Stimulated activated CD8-positive, alpha-beta memory T cell treated with anti-CD3 and anti-CD28 coated beads, Interleukin-4, amount 100 ng/mL, for 1 hour (primary cell): ENCODE measurements around the gene GOLGA6A.

Source experiments
- DNase-seq, 2 donors: peaks; one replicate each; pipeline ENCODE4 v3.0.0-alpha.2; 2020; ENCODE audit warnings: low read depth in 2 of 2, low spot score in 1 of 2

GOLGA6A gene

DNA sequence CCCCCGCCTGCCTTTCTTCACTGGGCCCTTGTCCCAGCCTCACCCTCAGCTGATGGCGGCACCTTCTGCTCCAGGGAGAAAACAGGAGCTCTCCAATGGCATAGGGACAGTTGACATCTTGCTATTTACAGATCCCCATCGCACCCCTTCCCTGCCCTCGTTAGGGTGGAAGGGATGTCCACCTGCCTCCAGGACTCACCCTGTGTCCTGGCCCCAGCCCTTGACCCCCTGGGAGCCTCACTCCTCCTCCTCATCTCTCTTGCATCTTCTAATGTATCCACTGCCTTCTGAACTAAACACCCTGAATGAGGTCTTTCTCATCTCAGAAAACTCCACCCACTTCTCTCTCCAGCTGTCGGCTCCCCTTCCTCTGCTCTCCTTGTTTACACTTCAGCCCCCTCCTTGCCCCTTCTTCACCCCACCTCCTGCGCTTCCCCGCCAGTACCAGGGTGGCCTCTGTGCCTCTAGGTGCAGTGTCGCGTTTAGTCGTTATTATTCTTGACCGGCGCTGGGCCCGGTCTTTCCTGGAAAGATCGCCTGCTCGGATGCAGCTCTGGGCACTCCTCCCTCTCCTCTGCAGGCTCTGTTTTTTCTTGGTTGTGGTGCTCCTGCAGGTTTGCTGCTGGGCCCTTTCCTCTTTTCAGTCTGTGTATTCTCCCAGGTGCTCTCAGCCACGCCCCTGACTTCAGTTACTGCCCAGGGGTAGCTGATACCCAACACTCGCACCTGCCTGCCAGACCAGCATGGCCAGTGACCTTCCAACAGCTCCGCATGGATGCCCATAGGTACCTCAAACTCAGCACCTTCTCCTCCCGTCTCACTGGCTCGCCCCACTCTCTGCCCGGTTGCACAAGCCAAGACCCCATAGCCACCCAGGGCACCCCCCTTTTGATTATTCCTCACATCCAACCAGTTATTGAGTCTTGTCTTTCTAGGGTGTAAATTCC is 44.9 kb downstream of the GOLGA6A start:
- no peak for DNase-seq

DNA sequence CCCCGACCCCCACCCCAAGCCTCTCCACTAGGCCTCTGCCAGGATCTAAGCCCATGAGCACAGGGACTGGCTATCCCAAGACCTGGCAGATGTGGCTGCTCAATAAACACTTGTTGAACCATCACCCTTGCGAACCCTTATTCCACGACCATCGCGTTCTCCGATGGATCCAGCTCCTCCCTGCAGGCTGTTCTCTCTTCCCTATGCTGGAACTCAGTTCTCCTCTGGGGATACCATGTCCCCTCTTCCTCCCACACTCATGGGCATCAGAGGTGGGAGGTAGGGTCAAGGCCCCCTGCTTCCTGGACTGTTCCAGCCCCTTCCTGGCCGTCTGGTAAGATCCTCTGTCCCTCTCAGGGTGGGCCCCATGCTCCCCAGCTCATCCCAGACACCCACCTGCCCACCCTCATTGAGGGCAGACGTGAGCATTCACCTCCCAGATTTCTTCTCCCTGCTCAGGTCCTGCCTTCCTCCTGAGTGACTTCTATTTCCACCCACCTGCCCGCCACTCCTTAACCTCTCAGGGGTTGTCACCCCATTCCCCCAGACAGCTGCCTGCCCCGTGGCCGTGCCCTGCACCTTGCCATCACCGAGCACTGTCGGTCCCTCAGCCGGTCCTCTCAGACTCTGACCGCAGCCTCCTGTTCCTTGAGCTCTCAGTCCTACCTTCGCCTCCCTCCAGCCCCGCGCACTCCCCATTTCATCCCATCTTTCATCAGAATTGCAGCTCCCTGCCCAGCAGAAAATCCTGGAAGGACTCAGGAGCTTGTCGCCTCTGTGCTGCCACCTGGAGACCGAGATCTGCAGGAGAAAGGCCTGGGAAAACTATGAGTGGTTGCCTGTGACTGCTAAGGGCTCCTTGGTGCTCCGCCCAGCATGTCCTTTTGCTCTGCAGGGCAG is 45.8 kb downstream of the GOLGA6A start:
- no peak for DNase-seq

DNA sequence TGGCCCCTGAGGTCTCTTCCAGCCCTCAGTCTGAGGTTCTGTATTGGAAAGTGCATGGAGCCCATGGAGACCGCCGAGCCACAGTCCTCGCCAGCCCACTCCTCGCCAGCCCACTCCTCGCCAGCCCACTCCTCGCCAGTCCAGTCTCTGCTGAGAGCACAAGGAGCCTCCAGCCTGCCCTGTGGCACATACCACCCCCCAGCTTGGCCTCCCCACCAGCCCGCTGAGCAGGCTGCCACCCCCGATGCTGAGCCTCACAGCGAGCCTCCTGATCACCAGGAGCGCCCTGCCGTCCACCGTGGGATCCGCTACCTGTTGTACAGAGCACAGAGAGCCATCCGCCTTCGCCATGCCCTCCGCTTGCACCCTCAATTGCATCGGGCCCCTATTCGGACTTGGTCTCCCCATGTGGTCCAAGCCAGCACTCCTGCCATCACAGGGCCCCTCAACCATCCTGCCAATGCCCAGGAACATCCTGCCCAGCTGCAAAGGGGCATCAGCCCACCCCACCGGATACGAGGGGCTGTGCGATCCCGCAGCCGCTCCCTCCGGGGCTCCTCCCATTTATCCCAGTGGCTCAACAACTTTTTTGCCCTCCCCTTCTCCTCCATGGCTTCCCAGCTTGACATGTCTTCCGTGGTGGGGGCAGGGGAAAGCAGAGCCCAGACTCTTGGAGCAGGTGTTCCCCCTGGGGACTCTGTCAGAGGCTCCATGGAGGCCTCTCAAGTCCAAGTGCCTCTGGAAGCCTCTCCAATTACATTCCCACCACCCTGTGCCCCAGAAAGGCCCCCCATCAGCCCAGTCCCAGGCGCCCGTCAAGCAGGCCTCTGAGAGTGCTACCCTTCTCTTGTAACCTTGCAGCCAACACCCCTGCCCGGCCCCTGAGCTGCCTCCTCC is 47.0 kb downstream of the GOLGA6A start:
- no peak for DNase-seq

DNA sequence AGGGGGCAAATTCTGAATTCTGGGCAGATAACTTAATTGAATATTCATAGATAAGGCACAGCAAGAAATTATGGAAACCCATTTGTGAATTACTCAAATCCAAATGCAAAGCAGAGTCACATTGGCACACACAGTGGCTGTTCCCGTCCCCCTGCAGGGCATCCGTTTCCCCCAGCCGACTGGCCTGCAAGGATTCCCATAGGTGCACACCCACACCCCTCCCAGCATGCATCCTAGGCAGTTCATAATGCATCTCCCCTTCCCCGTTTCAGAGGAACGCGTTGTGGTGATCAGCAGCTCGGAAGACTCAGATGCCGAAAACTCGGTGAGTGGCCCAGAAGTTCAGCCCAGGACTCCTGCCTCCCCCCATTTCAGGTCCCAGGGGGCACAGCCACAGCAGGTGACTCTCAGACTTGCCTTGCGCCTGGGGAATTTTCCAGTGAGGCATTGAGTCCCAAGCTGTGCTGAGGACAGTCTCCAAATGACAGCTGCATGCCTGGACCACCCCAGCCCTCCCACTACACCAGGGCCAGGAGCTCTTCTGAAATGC is 48.1 kb downstream of the GOLGA6A start:
- DNase-seq = no peak

DNA sequence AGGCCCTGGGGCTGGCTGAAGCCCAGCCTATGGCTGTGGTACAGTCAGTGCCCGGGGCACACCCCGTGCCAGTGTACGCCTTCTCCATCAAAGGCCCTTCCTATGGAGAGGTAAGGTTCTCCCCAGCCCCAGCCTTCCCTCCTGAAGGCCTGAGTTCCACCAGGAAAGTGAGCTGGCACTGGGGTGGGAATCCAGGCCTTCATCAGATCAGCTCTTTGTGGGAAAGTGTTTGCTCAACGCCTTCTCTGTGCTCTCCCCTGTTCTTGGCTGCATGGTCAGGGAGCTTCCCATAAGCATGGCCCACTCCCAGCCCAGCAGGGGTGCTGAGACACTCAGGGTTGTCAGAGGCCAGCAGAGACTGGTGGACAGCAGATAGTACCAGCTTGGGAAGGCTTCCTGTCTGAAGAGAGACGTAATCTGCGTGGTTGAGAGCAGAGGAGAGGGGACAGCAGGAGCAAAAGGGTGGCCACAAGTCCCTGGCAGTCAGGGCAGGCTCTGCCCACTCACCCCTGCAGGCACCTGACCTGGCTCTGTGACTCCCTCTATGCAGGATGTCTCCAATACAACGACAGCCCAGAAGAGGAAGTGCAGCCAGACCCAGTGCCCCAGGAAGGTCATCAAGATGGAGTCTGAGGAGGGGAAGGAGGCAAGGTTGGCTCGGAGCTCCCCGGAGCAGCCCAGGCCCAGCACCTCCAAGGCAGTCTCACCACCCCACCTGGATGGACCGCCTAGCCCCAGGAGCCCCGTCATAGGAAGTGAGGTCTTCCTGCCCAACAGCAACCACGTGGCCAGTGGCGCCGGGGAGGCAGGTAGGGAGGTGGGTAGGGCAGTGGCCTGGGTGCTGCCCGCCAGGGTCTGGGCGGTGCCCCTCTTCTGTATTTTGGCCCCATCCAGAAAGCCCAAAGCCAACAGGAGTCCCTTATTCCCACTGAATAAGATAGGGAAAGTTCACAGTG is 49.5 kb downstream of the GOLGA6A start:
- DNase-seq = no peak

DNA sequence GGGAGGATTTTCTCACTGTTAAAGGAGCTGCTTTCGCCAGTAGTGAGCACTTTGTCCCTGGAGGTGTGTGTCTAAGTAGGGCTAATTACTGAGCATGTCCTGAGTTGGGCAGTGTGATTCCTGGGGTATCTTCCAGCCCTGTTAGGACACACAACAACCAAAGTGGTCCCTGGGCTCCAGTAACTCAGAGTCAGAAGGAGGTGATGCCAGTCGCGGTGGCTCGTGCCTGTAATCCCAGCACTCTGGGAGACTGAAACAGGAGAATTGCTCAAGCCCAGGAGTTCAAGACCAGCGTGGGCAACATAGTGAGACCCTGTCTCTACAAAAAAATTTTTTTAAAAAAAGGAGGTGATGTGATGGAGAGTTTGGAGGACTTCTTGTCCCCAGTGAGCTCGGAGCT is 50.3 kb downstream of the GOLGA6A start:
- DNase-seq = no peak

DNA sequence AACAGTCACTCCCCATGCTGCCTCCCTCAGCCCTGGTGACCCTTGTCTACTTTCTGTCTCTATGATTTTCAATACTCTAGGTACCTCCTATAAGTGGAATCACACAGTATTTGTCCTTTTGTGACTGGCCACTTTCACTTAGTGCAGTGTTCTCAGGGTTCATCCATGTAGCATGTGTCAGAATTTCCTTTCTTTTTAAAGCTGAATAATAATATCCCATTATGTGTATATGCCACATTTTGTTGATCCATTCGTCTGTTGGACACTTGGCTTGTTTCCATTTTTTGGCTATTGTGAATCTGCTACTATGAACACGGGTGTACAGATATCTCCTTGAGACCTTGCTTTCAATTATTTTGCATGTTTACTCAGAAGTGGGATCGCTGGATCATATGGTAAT is 53.7 kb downstream of the GOLGA6A start:
- no peak for DNase-seq

DNA sequence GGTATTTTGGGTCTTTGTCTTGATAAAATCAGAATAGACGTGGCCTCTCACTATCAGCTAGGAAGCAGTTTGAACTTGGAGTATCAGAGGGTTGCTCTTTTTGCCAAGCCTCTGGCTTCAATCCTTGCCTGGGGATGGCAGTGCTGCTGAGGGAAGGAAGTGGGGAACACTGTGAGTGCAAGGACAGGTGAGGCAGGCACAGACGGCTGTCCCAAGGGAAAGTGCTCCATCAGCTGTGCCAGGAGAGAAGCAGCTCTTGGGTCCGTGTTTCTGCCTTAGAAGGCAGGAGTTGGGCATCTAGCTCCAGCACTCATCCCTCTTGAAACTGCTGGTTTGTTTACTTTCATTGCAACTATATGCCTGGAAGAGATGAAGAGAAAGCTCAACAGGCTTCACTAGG is 54.7 kb downstream of the GOLGA6A start:
- no peak for DNase-seq

DNA sequence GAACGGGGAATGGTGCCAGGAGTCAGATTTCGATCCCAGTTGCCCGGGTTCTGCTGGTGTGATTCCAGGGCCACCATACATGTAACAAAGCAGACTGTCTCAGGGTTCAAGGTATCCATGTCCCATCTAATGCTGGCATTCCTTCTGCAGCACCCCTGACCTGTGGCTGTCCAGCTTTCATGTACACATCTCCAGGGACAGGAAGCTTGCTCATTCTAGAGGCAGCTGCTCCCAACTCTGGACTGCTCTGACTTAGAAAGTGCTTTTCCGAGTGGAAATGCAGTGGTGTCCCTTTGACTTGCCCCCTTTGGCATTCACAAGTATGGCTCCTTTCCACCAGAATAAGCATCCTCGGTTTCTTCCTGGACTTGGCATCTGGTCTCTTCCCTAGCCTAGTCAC is 56.9 kb downstream of the GOLGA6A start:
- no peak for DNase-seq

DNA sequence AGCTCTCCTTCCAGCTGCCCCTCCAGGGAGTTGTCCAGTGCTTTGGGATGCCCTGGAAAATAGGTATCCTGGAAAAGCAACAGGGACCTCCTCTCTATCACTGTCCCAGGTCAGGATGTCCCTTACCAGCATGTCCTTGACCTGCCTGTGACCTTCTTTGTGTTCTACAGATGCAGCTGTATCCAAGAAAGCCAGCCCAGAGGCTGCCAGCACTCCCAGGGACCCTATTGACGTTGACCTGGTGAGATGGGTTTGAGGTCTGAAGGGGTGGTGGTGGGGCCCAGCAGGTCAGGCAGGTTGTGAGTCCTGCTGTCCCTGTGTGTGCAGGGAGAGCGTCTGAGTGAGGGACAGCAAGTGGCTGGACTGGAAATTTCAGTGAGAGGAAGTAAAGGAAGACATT is 57.7 kb downstream of the GOLGA6A start:
- no peak for DNase-seq

DNA sequence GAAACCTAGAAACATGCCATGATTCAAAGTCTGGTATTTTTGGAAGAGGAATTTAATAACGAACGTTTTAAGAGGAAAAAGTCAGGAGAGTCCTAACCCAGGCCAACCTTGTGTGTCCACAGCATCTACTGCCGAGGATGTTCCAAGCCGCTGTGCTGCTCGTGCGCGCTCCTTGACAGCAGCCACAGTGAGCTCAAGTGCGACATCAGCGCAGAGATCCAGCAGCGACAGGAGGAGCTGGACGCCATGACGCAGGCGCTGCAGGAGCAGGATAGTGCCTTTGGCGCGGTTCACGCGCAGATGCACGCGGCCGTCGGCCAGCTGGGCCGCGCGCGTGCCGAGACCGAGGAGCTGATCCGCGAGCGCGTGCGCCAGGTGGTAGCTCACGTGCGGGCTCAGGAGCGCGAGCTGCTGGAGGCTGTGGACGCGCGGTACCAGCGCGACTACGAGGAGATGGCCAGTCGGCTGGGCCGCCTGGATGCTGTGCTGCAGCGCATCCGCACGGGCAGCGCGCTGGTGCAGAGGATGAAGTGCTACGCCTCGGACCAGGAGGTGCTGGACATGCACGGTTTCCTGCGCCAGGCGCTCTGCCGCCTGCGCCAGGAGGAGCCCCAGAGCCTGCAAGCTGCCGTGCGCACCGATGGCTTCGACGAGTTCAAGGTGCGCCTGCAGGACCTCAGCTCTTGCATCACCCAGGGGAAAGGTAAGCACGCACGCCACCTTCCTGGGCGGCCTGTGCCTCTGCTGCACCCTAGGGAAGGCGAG is 59.5 kb downstream of the GOLGA6A start:
- DNase-seq = no peak
